GM18517 (cell line): ENCODE results near the gene KPNB1.

ENCODE experiments used
- ATAC-seq: cut with Tn5 transposase; IDR thresholded peaks from one replicate; pipeline ENCODE4 v1.9.1; 2021; ENCODE audit warnings: mild to moderate bottlenecking, moderate library complexity; ENCODE audit not compliant: unreplicated experiment

Gene KPNB1

DNA sequence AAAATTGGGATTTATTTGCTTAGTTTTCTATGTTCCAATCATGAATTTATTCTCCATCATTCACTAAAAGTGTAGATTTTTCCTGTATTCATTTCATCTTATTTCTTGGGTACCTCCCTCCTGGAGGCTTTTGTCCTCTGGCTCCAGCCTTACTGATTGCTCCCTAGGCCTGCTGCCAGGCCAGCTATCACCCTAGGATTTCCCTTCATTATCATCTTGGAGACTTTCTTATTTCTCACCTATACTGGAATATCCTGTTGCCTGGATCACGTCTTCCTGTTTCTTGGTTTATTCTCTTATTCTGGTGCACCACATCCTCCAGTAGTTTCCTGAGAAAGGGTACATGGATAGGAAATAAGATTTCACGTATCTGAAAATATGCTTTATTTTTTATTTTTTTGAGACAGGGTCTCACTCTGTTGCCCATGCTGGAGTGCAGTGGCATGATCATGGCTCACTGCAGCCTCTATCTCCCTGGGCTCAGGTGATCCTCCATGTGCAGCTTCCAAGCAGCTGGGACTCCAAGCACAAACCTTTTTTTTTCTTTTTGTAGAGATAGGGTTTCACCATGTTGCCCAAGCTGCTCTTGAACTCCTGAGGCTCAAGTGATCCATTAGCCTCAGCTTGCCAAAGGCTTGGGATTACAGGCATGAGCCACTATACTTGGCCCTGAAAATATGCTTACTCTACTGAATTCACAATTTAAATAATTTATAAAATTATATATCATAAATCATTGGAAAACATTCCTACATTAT is 13.3 kb upstream of the KPNB1 start:
- no peak for ATAC-seq

DNA sequence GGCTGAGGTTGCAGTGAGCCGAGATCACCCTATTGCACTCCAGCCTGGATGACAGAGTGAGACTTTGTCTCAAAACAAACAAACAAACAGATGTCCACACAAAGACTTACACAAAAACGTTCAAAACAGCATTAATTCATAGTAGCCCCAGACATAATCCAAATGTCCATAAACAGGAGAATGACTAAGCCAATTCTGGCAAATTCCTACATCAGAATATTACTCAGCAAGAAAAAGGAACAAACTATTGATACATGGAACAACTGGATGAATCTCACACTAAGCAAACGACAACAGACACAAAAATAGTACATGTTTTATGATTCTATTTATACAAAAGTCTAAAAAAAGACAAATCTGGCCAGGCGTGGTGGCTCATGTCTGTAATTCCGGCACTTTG is 10.8 kb upstream of the KPNB1 start:
- no peak for ATAC-seq

DNA sequence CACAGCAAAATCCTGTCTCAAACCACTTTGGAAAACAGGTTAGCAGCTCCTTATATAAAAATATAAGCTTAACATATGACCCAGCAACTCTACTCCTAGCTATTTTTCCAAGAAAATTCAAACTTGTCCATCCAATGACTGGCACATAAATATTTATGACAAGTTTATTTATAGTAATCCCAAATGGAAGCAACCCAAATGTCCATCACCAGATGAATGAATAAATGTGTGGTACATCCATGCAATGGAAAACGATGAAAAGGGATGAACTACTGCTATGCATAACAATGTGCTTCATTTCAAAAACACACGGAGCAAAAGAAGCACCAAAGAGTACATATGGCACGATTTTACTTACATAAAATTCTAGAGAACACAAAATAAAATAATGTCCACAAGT is 9.6 kb upstream of the KPNB1 start:
- no peak for ATAC-seq

DNA sequence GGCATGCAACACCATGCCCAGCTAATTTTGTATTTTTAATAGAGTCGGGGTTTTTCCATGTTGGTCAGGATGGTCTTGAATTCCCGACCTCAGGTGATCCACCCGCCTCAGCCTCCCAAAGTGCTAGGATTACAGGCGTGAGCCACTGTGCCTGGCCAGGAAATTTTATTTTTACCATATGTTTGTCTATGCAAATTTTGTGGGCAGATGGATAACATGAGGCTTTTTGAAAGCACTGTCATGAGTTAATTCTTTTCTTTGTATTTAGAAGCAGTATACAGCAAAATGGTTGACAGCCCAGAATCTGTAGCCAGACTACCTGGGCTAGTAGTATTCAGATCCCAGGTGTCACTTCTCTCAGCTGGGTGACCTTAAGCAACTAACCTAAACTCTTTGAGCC is 8.5 kb upstream of the KPNB1 start:
- no peak for ATAC-seq

GRCh38 chr17:47643116-47643515 is 6.6 kb upstream of the KPNB1 start:
- no peak for ATAC-seq

DNA sequence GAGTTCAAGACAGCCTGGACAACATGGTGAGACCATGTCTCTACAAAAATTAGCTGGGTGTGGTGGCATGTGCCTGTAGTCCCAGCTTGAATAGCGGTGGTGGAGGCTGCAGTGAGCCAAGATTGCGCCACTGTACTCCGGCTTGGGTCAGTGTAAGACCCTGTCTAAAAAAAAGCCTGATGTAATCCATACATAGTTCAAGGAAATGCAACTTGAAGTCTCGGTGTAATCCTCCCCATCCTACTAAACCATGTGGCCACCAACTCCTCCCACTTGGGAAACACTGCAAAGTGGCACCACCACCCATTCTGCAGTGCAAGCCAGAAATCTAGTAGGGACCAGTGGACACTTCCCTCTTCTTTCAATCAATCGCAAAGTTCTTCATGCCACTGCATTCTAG is 5.4 kb upstream of the KPNB1 start:
- ATAC-seq: no peak

- no peak for ATAC-seq
These were observed 329 bp downstream of the KPNB1 start for GRCh38 chr17:47649972-47650524.

- ATAC-seq: peak; percentile 51
These were observed 1.1 kb downstream of the KPNB1 start for GRCh38 chr17:47650525-47651522.

GRCh38 chr17:47651704-47652103 is 2.0 kb downstream of the KPNB1 start:
- ATAC-seq: no peak

- ATAC-seq: no peak
These were observed 2.9 kb downstream of the KPNB1 start for GRCh38 chr17:47652570-47652969.

GRCh38 chr17:47653442-47653841 is 3.7 kb downstream of the KPNB1 start:
- ATAC-seq: no peak

DNA sequence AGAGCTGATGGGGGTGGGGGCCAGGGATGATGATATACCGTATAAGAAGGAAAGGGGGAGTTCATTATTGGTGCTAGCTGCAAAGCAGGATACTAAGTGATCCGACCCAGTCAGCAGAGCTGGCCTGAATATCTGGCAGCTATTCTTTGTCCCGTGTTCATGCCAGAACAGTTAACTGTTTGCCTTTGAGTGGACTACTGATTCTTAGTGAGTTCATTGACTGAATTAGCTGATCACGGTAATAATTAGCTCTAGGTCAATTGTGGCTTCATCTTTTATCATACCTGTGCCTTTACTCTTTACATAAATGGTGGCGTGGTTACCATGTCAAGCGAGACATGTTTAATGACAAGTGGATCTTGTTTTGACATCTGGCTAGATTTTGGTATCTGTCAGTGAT is 5.3 kb downstream of the KPNB1 start:
- ATAC-seq: no peak

DNA sequence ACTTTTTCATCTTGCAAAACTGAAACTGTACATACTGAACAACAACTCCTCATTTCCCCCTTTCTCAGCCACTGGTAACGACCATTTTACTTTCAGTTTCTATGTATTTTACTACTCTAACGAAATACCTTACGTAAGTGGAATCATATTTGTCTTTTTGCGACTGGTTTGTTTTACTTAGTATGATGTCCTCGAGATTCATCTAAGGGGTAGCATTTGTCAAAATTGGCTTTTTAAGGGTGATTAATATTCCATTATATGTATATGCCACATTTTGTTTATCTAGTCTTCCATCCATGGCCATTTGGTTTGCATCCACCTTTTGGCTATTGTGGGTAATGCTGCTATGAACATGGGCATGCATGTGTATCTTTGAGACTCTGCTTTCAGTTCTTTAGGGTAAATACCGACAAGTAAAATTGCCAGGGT is 10.4 kb downstream of the KPNB1 start:
- ATAC-seq: peak; percentile 73

DNA sequence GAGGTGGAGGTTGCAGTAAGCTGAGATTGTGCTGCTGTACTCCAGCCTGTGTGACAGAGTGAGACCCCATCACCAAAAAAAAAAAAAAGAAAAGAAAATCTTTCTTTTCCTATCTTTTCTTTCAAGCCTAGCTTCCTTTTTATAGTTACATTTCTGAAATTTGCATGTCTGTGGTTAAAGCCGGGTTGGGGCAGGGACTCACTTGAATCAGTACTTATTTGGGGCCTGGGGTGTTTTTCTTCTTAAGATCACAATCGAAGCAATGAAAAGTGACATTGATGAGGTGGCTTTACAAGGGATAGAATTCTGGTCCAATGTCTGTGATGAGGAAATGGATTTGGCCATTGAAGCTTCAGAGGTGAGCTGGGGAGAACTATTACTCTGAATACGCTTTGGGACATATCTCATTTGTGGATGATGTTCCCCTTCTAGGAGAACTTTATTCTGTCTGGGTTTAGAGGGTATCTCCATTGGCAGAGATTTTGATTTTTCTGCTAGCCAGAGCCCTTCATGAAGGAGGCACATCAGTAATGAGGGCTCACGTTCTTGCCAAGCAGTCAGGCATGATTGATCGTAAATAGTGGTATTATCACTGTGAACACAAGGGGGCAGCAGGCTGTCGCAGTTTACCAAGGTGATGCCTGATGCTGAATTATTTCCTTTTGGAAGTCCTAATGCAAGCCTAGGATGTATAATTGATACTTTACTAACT is 14.3 kb downstream of the KPNB1 start:
- ATAC-seq: no peak

GRCh38 chr17:47664624-47664941 is 14.9 kb downstream of the KPNB1 start:
- ATAC-seq: no peak

DNA sequence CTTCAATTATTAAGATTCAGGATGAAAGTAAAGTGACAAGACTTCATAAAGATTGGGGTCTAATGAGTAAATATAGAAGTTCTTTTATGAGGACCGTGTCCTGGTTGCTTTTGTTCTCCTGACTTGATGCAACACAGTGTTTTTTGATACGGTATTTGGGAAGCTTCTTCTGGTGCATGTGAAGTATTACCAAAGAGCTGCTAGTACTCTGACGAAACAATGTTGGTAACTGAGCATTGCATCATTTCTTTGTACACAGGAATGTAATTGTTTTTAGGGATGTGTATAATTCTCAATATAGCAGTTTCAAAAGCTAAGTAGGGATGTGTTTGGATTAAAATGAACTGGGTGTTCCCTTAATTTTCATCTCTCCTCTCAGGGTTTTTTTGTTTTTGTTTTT is 15.9 kb downstream of the KPNB1 start:
- ATAC-seq: no peak

DNA sequence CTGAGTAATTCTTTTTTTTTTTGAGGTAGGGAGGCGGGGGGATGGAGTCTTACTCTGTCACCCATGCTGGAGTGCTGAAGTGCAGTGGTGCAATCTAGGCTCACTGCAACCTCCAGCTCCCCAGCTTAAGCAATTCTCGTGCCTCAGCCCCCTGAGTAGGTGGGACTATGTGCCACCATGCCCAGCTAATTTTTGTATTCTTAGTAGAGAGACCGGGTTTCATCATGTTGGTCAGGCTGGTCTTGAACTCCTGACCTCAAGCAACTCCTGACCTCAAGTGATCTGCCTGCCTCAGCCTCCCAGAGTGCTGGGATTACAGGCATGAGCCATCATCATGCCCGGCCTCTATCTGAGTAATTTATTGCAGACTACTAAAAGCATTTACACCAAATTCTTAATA is 19.4 kb downstream of the KPNB1 start:
- no peak for ATAC-seq

DNA sequence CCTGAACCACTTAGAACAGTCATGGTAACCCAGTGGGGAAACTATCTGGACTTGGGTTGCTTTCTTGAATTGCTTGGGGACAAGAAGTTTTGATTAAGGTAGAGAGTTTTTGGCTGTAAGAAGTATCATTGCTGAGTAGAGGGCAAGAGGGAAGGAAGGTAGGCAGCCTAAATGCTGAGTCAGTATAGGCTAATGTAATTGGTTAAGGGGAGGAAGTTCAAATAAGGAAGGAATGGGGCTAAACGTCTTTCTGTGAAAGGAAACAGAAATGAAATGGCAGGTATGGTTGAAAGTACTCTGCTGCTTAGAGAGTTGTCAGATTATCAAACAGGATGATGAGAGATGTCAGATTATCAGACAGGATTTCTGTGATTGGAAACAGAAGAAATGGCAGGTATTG is 20.3 kb downstream of the KPNB1 start:
- no peak for ATAC-seq

- no peak for ATAC-seq
These were observed 24.8 kb downstream of the KPNB1 start for GRCh38 chr17:47674499-47674898.

DNA sequence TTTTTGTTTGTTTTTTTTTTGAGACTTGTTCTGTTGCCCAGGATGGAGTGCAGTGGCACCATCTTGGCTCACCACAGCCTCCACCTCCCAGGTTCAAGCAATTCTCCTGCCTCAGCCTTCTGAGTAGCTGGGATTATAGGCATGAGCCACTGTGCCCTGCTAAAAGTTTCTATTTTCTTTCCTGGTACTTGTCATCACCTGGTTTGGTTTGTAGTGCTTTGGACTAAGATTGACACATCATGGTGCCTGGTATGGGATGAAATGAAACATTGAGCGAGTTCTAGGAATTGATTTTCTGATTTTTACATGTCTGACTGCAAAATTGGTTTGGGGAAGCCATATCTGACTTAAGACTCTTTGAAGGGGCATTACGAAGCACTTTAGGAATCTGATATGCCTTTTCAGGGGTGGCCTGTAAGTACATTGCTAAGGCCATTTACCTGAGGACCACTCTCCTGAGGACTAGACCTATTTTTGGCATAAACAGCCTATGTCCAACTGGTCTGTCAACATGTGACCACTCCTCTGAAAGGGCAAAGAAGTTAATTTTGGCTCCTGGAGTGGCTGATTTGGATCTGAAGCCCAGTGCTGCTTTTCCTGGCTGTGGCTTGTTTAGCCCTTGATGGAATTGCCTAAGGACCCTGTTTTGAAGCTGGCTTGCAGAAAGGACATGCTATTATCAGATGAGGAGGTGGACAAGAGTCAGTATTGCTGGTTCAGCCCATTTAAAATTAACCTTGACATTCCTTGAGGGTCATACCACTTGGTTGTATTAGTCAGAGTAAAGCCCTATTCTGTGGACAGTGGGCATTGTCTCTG is 25.9 kb downstream of the KPNB1 start:
- no peak for ATAC-seq

- no peak for ATAC-seq
These were observed 26.4 kb downstream of the KPNB1 start for GRCh38 chr17:47676199-47676472.
